Iris pigment epithelial cell (primary cell): Measurements from ENCODE around the gene ZNF688.
"Not testable (repeated sequence)": the region's sequence is repeated elsewhere in the genome, so short reads cannot be mapped to it uniquely, and the experiment has no call there.

Experiments used
- DNase-seq: peaks from one replicate; pipeline ENCODE4 v3.0.0-alpha.2; 2011; ENCODE audit warnings: low read depth

The ZNF688 gene

DNA sequence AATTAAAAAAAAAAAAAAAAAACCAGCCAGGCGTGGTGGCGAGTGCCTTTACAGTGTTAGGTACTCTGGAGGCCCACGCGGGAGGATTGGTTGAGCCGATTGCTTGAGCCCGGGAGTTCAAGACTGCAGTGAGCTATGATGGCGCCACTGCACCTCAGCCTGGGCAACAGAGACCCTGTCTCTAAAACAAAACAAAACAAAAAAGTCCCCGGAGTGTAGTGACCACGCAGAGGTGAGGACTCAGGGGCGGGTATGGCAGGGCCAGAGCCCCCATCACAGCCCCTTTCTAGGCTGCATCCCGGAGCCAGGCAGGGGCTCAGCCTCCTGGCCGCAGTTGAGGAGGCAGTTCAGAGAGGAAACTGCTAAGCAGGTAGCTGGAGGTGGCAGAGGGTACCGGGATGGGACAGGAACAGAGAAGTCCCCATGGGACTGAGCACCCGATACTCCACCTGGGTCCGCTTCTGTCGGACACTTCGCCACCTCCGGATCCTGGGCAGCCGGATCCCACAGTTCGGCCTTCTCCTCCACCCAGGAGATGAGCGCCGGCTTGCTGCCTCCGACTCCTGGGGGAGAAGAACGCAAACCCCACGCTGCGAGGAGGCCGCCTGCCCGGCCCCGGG, 37.7 kb downstream of the ZNF688 start:
- no peak for DNase-seq

DNA sequence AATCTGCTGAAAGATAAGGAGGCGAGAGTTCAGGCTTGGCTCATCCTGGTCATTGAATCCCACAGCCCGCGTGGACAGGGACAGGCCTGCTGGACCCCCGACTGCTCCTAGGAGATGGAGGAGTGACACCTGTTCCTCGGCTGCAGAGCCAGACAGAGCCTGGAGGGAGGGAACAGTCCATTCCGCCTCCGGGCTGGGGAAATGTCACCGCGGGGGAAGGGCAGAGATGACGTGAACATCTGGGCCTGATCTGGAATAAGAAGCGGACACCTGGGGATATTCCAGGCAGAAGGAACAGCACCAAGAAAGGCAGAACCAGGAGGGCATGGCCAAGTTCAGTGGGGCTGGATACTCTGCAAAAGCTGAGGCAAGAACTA, 38.4 kb downstream of the ZNF688 start:
- DNase-seq: no peak

DNA sequence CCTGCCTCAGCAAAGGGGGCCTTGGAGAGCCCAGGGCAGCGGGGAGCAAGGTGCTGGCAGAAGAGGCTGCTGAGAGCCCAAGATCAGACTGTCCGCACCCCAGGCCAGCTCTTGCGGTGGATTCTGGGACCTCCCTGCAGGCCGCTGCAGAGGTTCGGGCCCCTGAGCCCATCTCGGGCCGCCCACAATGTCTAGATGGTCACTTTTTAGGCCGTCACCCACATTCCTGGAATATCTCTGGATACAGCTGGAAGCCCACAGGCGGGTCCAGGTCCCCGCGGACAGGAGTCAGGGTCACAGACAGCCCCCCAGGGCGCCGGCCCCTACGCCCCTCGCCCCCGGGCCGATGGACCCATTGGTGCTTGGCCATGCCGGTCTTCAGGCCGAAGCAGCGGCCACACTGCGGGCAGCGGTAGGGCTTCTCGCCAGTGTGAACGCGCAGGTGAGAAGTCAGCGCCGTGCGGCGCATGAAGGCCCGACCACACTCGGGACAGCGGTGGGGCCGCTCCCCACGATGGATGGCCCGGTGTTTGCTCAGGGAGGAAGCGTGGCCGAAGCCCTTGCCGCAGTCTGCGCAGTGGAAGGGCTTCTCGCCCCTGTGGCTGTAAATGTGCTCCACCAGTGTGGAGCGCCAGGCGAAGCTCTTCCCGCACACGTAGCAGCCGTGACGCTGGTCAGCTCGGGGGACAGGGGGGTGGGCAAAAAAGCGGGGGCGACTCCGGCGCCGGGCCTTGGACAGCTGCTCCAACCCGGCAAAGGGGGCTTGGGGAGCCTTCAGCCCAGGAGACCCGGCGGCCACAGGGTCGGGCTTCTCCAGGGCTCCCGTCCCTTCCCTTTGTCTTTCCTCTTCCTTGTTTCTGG, 39.0 kb downstream of the ZNF688 start:
- DNase-seq: no peak

DNA sequence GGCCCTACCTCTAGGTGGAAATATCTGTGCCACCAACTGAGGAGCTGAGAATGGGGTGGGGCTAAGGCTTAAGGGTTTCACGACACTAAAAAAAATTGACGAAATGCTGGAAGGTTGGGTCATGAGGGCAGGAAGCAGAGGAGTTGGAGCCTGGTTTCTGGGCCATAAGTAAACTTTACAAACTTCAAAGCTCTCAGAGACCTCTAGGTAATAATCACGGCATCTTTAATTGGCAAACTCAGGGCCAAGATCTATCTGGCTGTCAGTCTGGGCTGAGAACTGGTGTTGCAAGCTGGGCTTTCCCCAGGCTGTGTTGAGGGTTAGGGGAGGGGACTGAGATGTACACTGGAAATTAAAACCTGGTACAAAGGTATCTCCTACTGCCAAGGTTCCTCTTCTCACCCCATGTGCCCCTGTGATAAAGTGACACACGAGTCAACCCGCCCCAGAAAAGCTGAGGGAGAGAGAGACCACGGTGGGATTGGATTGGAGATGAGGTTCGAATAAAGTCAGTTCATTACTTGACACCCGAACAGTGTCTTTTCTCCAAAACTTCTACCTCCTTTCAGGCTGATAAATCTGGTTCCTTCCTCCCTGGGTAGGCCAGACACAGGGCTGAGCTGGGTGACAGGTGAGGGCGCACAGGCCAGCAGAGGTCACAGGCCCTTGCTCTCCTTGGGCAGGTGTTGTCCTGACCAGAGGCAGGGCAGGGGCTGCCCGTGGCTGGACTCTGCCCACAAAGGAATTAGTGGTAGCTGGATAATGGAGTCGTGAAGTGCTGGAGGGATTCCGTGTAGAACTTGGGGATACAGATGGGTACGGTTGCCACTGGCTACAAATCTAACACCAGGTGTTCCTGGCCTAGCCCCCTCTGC, 41.1 kb downstream of the ZNF688 start:
- DNase-seq: no peak

DNA sequence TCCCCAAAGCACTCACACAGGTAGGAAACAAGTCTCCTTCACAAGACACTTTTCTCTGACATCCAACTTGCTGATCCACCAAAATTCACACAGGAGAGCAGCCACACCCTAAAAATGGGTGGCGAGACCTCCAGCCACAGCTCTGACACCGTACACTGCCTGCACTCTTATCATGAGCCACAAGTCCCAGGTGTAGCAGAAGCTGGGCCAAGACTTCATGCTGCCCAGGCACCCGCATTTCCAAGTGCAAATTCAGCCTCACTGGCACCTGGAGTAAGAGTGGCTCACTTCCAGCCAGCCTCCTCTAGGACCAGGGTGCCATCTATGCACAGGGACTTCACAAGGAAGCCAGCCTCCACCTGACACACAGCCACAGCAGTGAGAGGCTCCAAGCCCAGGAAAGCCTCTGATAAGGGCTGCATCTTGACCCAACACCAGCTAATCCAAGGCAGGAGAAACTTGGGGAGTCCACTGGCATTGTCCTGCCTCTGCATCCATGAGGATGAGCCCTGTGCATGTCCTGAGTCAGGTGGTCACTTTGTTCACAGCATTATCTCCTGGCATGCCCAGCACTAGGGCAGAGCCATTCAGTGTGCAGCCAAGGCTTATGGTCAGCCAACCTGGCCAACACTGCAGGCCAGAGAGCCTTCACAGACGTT, 42.6 kb downstream of the ZNF688 start:
- DNase-seq: no peak

DNA sequence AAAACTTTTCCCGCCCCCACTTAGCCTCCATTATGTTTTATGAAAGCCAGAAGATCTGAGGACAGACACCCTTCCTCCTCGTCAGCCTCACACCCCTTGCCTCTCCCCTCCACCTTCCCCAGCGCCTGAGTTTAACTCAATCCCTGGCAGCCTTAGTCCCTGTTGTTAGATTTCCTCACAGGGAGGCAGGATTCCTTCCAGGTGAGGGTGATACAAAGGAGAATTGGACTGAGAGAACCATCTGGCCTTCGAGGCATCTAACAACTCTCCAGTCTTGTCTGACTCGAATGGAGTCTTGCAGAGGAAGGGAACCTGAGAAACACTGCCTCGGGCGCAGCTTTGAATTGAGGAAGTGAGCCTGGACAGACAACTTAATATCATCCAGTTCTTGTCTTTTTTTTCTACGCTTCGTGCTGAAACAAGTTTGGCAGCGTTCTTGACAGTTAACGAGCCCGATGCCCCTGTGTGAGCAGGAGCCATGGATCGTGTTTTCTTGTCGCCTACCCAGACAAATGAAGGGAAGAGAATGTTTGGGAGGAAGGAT, 43.8 kb downstream of the ZNF688 start:
- DNase-seq: no peak

DNA sequence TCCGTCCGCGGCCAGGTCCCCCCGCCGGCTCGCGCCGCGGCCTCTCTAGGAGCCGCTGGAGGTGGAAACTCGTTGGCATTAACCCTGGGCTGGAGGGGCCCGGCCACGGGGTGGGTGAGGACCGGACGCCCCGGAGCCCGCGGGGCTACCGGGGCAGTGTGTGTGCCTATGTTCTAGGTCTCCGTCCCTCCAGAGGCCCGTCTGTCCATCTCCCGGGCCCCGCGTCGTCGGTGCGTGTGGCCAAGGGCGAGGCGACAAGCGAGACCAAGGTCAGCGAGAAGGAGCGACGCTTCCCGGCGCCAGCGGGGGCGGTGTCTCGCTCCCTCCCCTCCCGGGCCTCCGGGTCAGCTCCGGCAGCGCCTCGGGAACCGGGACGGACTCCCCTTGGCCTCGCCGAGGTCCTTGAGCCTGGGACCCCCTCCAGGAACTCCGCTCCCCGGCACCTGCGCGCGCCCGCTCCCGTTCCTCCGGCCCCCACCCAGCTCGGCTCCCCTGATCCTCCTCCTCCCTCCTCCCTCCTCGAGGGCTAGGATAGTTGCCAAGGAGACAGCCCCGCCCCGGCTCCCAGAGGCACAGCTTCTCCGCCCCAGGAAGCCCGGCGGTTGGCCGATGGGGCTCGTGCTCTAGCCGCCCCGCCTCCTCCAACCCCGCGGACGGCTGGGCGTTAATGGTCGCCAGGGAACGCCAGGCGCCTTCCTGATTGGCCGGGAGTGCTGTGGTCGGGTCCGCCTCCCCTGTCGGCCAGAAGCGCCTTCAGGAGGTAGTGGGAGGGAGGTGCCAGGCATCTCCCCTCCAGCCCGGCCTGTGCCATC, 44.5 kb downstream of the ZNF688 start:
- peak; percentile 99 for DNase-seq

DNA sequence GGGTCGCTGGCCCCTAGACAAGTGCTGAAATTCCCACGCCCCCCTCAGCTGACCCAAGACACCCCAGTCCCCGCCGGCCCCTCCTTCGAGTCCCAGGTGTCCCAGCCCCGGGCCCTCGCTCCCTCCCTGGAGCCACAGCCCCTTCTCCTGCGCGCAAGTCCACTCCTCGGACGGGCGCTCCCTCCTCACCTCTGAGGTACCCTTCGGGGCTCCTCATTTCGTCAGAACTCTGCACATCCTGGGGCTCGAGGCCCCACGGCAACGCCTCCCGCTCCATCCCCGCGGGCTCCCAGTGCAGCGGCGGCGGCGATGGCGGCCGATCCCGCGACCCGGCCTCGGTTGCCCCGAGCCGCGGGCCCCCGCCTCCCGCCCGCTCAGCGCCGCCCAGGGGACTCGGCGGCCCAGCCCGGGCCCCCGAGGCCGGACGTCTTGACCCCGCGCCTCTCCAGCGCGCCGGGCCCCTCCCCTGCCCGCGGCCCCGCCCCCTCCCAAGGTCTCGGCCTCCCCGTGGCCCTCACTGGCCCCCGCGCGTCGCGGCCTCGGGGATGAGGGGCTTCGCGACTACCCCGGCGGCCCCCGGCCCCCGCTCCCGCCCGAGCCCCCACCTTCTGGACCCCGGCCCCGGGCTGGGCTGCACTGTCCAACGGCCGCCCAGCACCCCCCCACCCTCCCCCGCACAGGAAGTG, 45.2 kb downstream of the ZNF688 start, which contains the start of gene ZNF768:
Gene ZNF768 (minus strand): TSS at position 430 of the 686 bp plus-strand sequence. CDS start 153 bp downstream, at position 277.
- DNase-seq: peak; percentile 17

DNA sequence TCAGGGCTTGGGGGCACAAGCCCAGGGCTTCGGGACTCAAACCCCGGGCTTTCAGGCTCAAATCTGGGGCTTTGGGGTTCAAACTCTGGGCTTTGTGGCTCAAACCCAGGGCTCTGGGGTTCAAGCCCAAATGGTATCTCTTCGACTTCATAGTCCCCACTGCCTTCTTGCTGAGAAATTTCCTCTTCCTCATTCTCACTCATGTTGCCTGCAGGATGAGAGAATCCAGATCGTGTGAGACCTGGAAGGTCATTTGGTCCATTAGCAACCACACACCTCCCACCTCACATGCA, 45.7 kb downstream of the ZNF688 start:
- peak; percentile 15 for DNase-seq

DNA sequence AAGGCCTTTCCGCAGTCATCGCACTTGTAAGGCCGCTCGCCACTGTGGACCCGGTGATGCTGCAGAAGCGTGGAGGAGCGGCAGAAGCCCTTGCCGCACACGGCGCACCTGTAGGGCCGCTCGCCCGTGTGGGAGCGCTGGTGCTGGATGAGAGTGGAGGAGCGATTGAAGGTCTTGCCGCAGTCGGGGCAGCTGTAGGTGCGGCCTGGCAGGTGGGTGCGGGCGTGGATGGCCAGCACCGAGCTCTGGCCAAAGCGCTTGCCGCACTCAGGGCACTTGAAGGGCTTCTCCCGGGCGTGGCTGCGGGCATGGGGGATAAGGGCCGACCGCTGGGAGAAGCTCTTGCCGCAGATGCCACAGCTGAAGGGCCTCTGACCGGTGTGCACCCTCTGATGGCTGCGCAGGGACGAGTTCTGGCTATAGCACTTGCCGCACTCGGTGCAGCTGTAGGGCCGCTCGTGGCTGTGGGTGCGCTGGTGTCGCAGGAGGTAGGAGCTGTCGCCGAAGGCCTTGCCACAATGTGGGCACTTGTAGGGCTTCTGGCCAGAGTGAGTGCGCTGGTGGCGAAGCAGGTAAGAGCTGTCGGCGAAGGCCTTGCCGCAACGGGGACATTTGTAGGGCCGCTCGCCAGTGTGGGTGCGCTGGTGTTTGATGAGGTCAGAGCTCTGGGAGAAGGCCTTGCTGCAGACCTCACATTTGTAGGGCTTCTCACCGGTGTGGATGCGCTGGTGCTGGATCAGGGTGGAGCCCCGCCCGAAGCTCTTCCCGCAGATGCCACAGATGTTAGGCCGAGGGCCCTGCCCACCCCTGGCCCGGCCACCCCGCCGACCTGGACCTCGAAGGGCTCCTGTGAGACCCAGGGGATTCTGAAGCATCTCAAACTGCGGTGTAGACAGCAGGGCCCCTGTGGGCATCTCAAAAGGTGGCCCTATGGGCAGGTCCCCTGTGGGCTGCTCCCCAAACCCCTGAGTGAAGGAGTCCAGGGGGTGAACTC, 46.6 kb downstream of the ZNF688 start:
- no peak for DNase-seq

DNA sequence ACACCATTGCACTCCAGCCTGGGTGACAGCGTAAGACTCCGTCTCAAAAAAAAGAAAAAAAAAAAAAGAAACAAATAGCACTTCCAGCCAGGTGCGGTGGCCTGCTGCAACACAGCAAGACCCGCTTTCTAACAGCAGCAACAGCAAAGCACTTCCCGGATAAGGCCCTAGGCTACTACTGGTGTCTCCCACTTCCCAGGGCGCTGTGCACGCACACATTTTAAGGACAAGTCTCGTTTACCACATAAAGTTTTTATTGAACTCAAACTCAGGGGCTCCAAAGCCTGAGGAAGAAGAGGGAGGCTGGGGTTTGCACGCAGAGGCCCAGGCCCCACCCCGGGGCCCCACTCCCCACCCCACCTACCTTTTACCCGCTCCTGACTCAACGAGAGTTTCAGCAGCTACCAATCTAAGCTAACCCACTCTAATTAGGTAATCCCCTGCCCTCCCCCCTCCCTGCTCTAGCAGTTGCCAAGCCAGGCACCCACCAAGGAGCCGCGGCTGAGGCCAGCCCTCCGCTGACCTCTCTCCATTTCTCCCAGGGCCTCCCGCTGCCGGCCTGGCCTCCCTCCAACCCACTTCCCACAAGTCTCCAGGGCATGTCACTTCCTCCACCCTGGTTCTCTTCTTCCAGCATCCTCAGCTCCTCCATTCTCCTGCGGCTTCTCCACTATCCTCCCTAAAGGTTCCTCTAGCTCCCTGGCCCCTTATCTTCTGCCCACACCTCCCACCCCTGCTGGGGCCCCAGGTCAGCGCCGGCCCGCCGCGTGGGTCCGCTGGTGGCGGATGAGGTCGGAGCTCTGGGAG, 47.5 kb downstream of the ZNF688 start:
- peak; percentile 16 for DNase-seq

DNA sequence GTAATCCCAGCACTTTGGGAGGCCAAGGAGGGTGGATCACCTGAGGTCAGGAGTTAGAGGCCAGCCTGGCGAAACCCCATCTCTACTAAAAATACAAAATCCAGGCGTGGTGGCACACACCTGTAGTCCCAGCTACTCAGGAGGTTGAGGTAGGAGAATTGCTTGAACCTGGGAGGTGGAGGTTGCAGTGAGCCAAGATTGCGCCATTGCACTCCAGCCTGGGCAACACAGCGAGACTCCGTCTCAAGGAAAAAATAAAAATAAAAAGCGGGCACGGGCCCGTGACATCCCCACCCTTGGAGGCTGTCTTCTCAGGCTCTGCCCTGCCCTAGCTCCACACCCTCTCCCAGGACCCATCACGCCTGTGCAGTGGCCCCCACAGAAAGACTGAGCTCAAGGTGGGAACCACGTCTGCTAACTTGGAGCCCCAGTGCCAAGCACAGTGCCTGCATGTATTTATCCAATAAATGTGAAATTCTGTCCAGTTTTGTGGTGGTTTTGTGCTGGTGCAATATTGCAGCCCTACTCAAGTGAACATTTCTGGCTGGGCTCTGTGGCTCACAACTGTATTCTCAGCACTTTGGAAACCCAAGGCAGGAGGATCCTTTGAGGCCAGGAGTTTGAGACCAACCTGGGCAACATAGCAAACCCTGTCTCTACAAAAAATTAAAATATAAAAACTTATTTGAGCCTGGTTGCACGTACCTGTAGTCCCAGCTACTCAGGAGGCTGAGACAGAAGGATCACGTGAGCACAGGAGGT, 48.6 kb downstream of the ZNF688 start:
- not testable (repeated sequence) for DNase-seq

DNA sequence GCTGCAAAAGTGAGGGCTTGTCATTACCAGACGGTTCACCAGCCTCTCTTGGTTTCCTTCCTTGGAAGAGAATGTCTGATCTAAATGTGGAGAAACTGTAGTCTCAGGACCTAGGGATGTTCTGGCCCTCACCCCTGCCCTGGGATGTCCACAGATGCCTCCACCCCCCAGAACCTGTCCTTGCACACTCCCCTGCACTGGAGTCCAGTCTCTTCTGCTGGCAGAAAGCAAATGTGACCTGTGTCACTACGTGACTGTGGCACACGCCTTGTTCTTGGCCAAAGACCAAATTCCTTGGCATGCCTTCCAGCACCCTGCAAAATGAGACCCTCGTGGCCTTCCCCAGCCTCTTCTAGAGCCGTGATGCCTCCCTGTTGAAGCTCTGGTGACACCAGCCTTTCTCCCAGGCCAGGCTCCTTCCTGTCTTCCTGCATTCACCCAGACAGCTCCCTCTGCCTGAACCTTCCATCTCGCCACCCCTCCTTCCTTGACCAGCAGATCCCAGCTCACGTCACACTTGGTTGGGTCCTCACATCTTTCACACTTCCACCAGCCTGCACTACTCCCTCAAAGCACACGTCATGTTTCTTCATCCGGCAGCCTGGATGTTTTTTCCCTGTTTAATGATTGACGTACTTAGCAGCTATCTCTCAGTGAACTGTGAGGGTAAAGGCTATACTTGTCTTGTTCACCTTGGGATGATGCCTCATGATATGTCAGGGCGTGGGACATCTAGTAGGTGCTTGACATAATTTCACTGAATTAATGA, 49.5 kb downstream of the ZNF688 start:
- DNase-seq: no peak

DNA sequence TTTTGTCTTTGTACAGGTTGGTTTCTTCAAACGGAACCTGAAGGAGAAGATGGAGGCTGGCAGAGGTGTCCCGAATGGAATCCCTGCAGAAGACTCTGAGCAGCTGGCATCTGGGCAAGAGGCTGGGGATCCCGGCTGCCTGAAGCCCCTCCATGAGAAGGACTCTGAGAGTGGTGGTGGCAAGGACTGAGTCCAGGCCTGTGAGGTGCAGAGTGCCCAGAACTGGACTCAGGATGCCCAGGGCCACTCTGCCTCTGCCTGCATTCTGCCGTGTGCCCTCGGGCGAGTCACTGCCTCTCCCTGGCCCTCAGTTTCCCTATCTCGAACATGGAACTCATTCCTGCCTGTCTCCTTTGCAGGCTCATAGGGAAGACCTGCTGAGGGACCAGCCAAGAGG, 50.0 kb downstream of the ZNF688 start:
- no peak for DNase-seq
